ENCODE measurements around the gene C14orf119. TPM values are rescaled to one million over a fixed set of nuclear protein-coding genes. Genes with fewer than 3 reads are reported as not detected.
A peak's percentile ranks its signal among the peaks of the same experiment; 100 is the strongest.

The C14orf119 gene
- polyA plus RNA-seq, 3 donors: 16.3 to 54.9 (median 45.0) TPM

- 18 to 52% (median 22%) methylated on average over 2 of the region's 2 CpGs for WGBS, 3 donors
- H3K27ac ChIP-seq (ENCODE audit: low read depth, low read length): no peak overlapping the region
Measured at GRCh38 chr14:23078692-23079116, 16.6 kb upstream of the C14orf119 start.

DNA sequence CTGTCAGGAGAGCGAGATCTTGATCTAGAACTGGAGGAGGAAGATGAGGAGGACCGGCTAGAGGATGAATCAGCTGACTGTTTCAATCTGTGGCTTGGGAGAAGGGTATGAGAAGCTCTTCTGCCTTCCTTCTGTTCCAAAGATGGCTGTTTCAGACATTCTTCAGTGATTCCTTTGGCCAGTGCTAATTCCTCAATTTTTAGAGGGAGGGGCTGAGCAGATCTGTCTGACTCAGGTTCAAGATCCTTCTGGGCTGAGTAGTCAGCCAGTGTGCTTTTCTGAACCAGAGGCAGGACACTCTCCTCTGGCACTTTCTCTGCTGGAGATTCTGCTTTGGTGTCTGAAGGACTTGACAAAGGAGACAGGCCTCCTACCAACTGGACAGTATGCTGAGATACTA lies 15.6 kb upstream of the C14orf119 start:
- no peak overlapping the region for H3K27ac ChIP-seq (ENCODE audit: low read depth, low read length)
- WGBS, 3 donors: 82 to 88% (median 83%) methylated on average over 2 of the region's 2 CpGs

DNA sequence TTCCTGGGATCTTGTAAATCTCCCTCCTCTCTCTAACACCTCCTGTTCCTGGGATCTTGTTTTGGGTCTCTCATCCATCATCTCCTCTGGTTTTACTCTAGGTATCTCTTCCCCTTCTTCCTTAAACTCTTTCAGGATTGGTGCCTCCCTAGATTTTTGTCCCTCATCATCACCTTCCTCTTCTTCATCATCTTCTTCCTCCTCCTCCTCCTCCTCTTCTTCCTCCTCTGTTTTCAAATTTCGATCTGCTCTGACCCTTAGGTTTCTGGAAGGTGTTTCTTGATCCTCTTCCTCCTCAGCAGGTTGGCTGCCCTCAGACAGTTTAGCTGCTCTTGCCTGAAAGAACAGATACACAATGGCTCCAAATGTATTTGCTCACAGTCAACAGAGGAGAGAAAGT lies 14.8 kb upstream of the C14orf119 start:
- 74 to 89% (median 83%) methylated on average over 1 of the region's 1 CpG for WGBS, 3 donors
- no peak overlapping the region for H3K27ac ChIP-seq (ENCODE audit: low read depth, low read length)

DNA sequence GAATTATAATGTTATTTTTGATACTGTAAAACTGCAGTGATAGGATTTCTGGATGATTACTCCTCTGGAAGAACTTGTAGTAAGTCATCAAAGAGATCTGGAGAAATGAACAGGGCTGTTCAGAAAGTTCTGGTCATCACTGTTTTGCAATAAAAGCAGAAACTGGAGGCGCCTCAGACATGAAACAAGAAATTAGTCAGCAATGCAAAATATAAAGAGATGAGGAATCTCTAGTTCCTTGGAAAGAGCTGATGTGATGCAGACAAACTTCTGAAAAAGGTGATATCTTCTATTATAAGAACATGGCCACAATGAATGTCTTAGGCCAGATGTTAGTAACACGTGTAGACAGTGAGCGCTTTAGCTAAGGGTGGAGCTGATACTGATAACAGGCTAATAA lies 9.8 kb upstream of the C14orf119 start:
- WGBS, 3 donors: 68 to 81% (median 80%) methylated on average over 3 of the region's 3 CpGs
- no peak overlapping the region for H3K27ac ChIP-seq (ENCODE audit: low read depth, low read length)

- no peak overlapping the region for H3K27ac ChIP-seq (ENCODE audit: low read depth, low read length)
- 87 to 94% (median 89%) methylated on average over 1 of the region's 1 CpG for WGBS, 3 donors
Measured at GRCh38 chr14:23086565-23086964, 8.7 kb upstream of the C14orf119 start.

DNA sequence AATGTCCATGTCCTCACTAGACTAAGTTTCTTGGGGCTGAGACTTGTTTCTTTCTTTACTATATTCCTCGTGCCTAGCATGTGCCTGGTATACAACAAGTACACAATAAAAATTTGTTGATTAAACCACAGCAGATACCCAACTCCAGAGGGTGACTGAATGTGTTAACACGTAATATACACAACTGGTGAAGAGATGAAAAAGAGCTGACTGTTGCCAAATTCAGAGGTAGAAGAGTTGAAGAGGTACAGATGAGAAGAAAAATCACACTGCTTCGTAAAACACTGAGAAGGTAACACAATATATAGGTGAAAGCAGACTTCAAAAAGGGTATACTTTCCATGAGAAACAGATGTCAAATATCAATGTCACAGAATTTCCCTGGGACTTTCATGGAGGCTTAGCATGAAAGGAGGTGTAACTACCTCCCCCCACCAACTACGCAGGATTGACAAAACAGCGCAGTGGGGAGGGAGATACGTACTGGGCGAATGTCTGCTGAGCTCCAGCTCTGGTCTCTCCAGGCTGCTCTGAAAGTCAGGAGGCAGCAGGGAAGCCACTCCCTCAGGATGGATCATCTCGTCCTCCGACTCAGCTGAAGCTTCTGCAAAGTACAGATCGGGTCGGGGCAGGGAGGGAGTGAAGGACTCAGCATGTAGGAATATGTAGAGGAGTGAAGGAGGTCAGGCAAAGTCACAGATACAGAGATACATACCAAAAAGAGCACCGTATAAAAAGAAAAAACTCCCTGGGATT lies 5.6 kb upstream of the C14orf119 start:
- WGBS, 3 donors: 89 to 94% (median 89%) methylated on average over 12 of the region's 12 CpGs
- no peak overlapping the region for H3K27ac ChIP-seq (ENCODE audit: low read depth, low read length)

DNA sequence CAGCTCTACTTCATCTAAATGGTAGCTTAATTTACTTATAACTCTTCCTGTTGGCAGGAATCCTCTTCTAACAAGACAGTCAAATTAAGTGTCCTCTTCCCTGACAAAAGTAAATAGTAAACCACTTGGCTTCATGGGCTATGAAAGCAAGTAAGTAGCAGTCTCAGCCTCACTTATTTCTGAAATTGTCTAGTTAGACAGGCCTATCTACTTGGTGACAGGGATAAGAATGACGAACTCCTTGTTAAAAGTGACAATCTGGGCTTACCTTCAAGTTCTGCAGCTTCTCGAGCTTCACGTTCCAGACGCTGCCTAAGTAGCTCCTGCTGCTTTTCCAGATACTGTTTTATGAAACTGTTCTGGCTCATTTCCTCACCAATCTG lies 5.1 kb upstream of the C14orf119 start:
- WGBS, 3 donors: 85 to 87% (median 85%) methylated on average over 4 of the region's 4 CpGs
- H3K27ac ChIP-seq (ENCODE audit: low read depth, low read length): no peak overlapping the region

GRCh38 chr14:23091294-23092225 lies 3.7 kb upstream of the C14orf119 start:
- 80 to 84% (median 84%) methylated on average over 11 to 12 of the region's 12 CpGs for WGBS, 3 donors
- H3K27ac ChIP-seq (ENCODE audit: low read depth, low read length): no peak overlapping the region

DNA sequence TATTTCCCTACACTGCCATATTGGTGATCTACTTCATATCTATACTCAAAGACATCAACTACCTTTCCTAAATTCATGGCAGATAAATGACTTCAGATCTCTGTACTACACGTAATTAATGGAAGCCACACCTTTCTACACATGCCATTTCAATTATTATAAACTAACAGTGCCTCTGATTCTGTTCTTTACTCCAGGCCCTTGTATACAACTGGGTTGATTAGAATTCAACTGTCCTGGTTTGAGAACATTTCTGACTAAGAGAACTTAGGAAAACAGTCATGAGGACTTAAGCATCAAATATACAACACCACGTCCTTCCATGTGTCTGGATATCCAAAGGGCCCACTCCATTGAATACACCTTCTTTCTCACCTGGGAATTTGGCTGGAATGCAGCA lies 2.2 kb upstream of the C14orf119 start:
- WGBS, 3 donors: 72 to 75% (median 74%) methylated on average over 2 of the region's 2 CpGs
- H3K27ac ChIP-seq (ENCODE audit: low read depth, low read length): no peak overlapping the region

DNA sequence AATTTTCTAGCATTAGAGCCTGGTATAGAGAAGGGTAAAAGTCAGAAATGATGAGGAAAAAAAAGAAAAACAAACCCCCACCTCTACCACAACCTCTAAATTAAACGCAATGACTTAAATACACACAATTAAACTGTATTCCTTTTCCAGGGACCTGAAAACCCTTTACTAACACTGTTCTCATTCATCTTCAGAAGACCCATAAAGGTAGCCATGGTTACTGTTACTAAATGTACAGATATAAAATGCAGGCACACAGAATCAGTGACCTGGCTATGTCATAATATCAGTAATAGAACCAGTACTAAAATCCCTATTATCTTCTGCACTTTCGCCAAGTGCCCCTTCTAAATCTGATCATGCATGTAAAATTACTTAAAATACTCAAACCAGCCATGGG lies 1.8 kb upstream of the C14orf119 start:
- WGBS, 3 donors: 62 to 86% (median 82%) methylated on average over 2 of the region's 2 CpGs
- H3K27ac ChIP-seq (ENCODE audit: low read depth, low read length): no peak overlapping the region

- WGBS, 3 donors: 0 to 2% (median 1%) methylated on average over 14 of the region's 14 CpGs
- peak overlapping the region; percentile 76 for H3K27ac ChIP-seq (ENCODE audit: low read depth, low read length)
Measured at GRCh38 chr14:23093991-23094665, 1.2 kb upstream of the C14orf119 start.

GRCh38 chr14:23094666-23095195 lies 574 bp upstream of the C14orf119 start, which contains the start of gene ACIN1:
ACIN1 (minus strand) TSS chr14:23095136; CDS start chr14:23095112, 24 bp downstream.
- peak within 1 kb of the TSS; percentile 76 for H3K27ac ChIP-seq (ENCODE audit: low read depth, low read length)
- WGBS, 3 donors: 0% methylated on average over 47 to 55 of the region's 55 CpGs

- WGBS, 3 donors: 75 to 83% (median 79%) methylated on average over 7 of the region's 7 CpGs
- no peak overlapping the region for H3K27ac ChIP-seq (ENCODE audit: low read depth, low read length)
Measured at GRCh38 chr14:23097786-23098185, 2.5 kb downstream of the C14orf119 start.

GRCh38 chr14:23099212-23099861 lies 4.0 kb downstream of the C14orf119 start:
- WGBS, 3 donors: 58 to 86% (median 83%) methylated on average over 10 of the region's 10 CpGs

GRCh38 chr14:23101213-23101970 lies 6.1 kb downstream of the C14orf119 start:
- 84 to 86% (median 85%) methylated on average over 6 of the region's 6 CpGs for WGBS, 3 donors
- no peak overlapping the region for H3K27ac ChIP-seq (ENCODE audit: low read depth, low read length)

More at GRCh38 chr14:23099212-23099861, 4.0 kb downstream of the C14orf119 start:
- no peak overlapping the region for H3K27ac ChIP-seq (ENCODE audit: low read depth, low read length)

DNA sequence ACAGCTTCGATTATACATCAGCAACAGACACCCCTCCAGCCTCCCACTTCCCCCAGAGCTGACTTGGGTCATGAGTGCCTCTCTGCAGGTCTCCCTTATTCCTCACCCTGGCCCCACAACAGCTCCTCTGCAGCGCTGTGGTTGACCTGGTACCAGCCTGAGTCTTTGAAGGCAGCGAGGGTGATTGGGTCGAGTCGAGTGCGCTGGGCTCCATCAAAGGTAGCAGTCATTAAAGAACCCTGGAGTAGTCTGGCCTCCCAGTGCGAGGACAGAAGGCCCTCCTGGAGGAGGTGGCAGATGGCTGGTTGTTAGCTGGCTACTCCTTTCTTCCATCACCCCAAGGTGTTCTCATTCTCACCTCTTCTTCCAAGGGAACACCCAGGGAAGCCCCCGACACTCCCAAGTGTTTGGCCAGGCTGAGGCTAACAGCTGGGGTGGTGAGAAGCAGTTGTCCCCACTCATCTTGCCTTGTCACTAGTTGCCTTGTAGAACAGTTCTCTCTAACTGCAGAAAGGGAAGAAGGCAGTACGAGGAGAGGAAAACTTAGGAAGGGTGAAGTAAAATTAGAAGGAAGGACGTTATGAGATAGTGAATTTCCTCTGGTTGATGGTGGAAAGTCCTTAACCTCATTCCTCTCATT lies 6.8 kb downstream of the C14orf119 start:
- H3K27ac ChIP-seq (ENCODE audit: low read depth, low read length): no peak overlapping the region
- 64 to 83% (median 66%) methylated on average over 10 of the region's 10 CpGs for WGBS, 3 donors

- 79 to 95% (median 95%) methylated on average over 2 of the region's 2 CpGs for WGBS, 3 donors
- H3K27ac ChIP-seq (ENCODE audit: low read depth, low read length): no peak overlapping the region
Measured at GRCh38 chr14:23102801-23103200, 7.5 kb downstream of the C14orf119 start.

Data from adipose tissue (tissue), 3 donors.